GM18870 (cell line): ENCODE measurements around the gene RHBDF1.

Experiments
- ATAC-seq: cut with Tn5 transposase; IDR thresholded peaks from one replicate; pipeline ENCODE4 v1.9.1; 2021; ENCODE audit warnings: moderate library complexity; ENCODE audit not compliant: unreplicated experiment

The RHBDF1 gene

GRCh38 chr16:74747-75334, 2.4 kb upstream of the RHBDF1 start:
- no peak for ATAC-seq

- ATAC-seq: no peak
These were observed 1.8 kb upstream of the RHBDF1 start for GRCh38 chr16:74051-74746.

GRCh38 chr16:71540-72401, 660 bp downstream of the RHBDF1 start:
- ATAC-seq: no peak

- no peak for ATAC-seq
These were observed 1.3 kb downstream of the RHBDF1 start for GRCh38 chr16:71210-71539.

GRCh38 chr16:69181-69580, 3.2 kb downstream of the RHBDF1 start:
- ATAC-seq: no peak

- no peak for ATAC-seq
These were observed 4.3 kb downstream of the RHBDF1 start for GRCh38 chr16:67884-68789.

- ATAC-seq: no peak
These were observed 5.1 kb downstream of the RHBDF1 start for GRCh38 chr16:67183-67791.

- ATAC-seq: no peak
These were observed 5.9 kb downstream of the RHBDF1 start for GRCh38 chr16:66309-67182.

GRCh38 chr16:65745-66144, 6.7 kb downstream of the RHBDF1 start:
- ATAC-seq: no peak

- ATAC-seq: no peak
These were observed 7.5 kb downstream of the RHBDF1 start for GRCh38 chr16:64914-65255.

GRCh38 chr16:63998-64913, 8.2 kb downstream of the RHBDF1 start:
- ATAC-seq: no peak

GRCh38 chr16:63466-63865, 9.0 kb downstream of the RHBDF1 start:
- ATAC-seq: no peak

- ATAC-seq: no peak
These were observed 9.5 kb downstream of the RHBDF1 start for GRCh38 chr16:62968-63391.

GRCh38 chr16:62283-62967, 10.0 kb downstream of the RHBDF1 start:
- no peak for ATAC-seq

GRCh38 chr16:61879-62281, 10.6 kb downstream of the RHBDF1 start:
- no peak for ATAC-seq

- ATAC-seq: no peak
These were observed 11.2 kb downstream of the RHBDF1 start for GRCh38 chr16:60929-61878.

GRCh38 chr16:60166-60565, 12.3 kb downstream of the RHBDF1 start:
- no peak for ATAC-seq
